Fibroblast of mammary gland (primary cell): ENCODE data around the gene SKA2.

Experiments
- DNase-seq: peaks from one replicate; pipeline ENCODE4 v3.0.0-alpha.2; 2010; ENCODE audit warnings: low read depth
- H3K4me3 ChIP-seq: 2 replicates; pipeline ENCODE4 v1.5.1; 2011; ENCODE audit warnings: low read depth, mild to moderate bottlenecking, low read length, moderate library complexity; ENCODE audit not compliant: control insufficient read depth
- CTCF ChIP-seq: conservative IDR thresholded peaks from 2 replicates; pipeline ENCODE4 v1.5.1; 2011; ENCODE audit warnings: low read depth, low read length, inconsistent platforms; ENCODE audit not compliant: control insufficient read depth, insufficient read depth

Gene SKA2

GRCh38 chr17:59067756-59068155 lies 87.2 kb downstream of the SKA2 start:
- DNase-seq: no peak
- no peak for TF ChIP-seq CTCF
- no peak overlapping the region for H3K4me3 ChIP-seq

GRCh38 chr17:59067340-59067739 lies 87.6 kb downstream of the SKA2 start:
- no peak overlapping the region for H3K4me3 ChIP-seq
- TF ChIP-seq CTCF: no peak
- DNase-seq: no peak

- DNase-seq: no peak
- TF ChIP-seq CTCF: no peak
- no peak overlapping the region for H3K4me3 ChIP-seq
Measured at GRCh38 chr17:59062509-59062908, 92.5 kb downstream of the SKA2 start.
